Endodermal cell (in vitro differentiated cells): ENCODE results near the gene KLF16. TPM values are rescaled to one million over a fixed set of nuclear protein-coding genes. Genes with fewer than 3 reads are reported as not detected.

Source experiments
- DNase-seq: peaks from one replicate; pipeline ENCODE4 v3.0.0-alpha.2; 2017
- H3K27ac ChIP-seq: 2 replicates; pipeline ENCODE4 v1.5.1; 2013; ENCODE audit warnings: mild to moderate bottlenecking, low read depth, low read length, moderate library complexity
- H3K27me3 ChIP-seq: 2 replicates; pipeline ENCODE4 v1.6.1; 2013; ENCODE audit warnings: mild to moderate bottlenecking, low read length, moderate library complexity; ENCODE audit not compliant: insufficient read depth, control insufficient read depth, poor library complexity, severe bottlenecking
- H3K36me3 ChIP-seq: 2 replicates; pipeline ENCODE4 v1.7.0; 2013; ENCODE audit warnings: mild to moderate bottlenecking, low read length, moderate library complexity; ENCODE audit not compliant: control insufficient read depth, insufficient read depth
- H3K4me1 ChIP-seq: one replicate; pipeline ENCODE4 v1.7.0; 2013; ENCODE audit warnings: low read length; ENCODE audit not compliant: control insufficient read depth, insufficient read depth
- H3K4me3 ChIP-seq: 2 replicates; pipeline ENCODE4 v1.5.1; 2013; ENCODE audit warnings: mild to moderate bottlenecking, low read length, moderate library complexity
- H3K9ac ChIP-seq: 2 replicates; pipeline ENCODE4 v1.6.1; 2013; ENCODE audit warnings: mild to moderate bottlenecking, low read length, moderate library complexity; ENCODE audit not compliant: poor library complexity, severe bottlenecking; ENCODE audit errors: extremely low read depth
- H3K9me3 ChIP-seq: 2 replicates; pipeline ENCODE4 v1.6.1; 2013; ENCODE audit warnings: mild to moderate bottlenecking, low read length, moderate library complexity; ENCODE audit not compliant: control insufficient read depth
- H3K27ac Mint-ChIP-seq: 2 replicates; pipeline ENCODE4 v1.8.0; 2020; ENCODE audit warnings: mixed read lengths
- H3K27me3 Mint-ChIP-seq: 2 replicates; pipeline ENCODE4 v1.8.0; 2021; ENCODE audit warnings: mild to moderate bottlenecking, mixed read lengths; ENCODE audit not compliant: insufficient read depth
- H3K36me3 Mint-ChIP-seq: 2 replicates; pipeline ENCODE4 v1.8.0; 2020; ENCODE audit warnings: low read depth, mixed read lengths
- H3K4me1 Mint-ChIP-seq: 2 replicates; pipeline ENCODE4 v1.8.0; 2020; ENCODE audit warnings: mixed read lengths
- H3K4me3 Mint-ChIP-seq: 2 replicates; pipeline ENCODE4 v1.8.0; 2020; ENCODE audit warnings: mild to moderate bottlenecking, moderate library complexity, mixed read lengths
- H3K9me3 Mint-ChIP-seq: 2 replicates; pipeline ENCODE4 v1.8.0; 2020; ENCODE audit warnings: mild to moderate bottlenecking, mixed read lengths
- CTCF ChIP-seq: fragments of 200-600 bp; sonication (generic); conservative IDR thresholded peaks from 2 replicates; pipeline ENCODE4 v1.5.0; 2021; ENCODE audit warnings: antibody characterized with exemption, mild to moderate bottlenecking
- WGBS, 2 experiments: methylation state at CpG; one replicate each; pipeline versions ENCODE4 v1.1.5 to v1.1.7; 2013; ENCODE audit warnings: missing lambda C conversion rate in 2 of 2, mixed read lengths in 1 of 2; ENCODE audit not compliant: insufficient coverage in 1 of 2, insufficient read length in 1 of 2; 5-methylcytosine and 5-hydroxymethylcytosine counted together
- total RNA-seq, 2 donors: library from RNA; stranded (reverse); fragmentation: NEBNext Ultra II Directional in 1 of 2; extraction: Animal tissue kit (Norgen Biotek cat#: 25700) in 1 of 2; gene quantifications; 2 replicates in 1 of 2; 3 replicates in 1 of 2; pipeline ENCODE4 v1.2.1, GENCODE V29; 2021

KLF16 gene
- total RNA-seq, 2 donors from 2014 or later = 39.0 to 42.9 TPM

- DNase-seq = peak; percentile 79
- 23% methylated on average over 7 to 32 of the region's 32 CpGs for WGBS, 2 experiments
- peak overlapping the region; percentile 85 for H3K4me3 Mint-ChIP-seq
- no peak overlapping the region for H3K27ac Mint-ChIP-seq
- no peaks in the 10 kb centered on the region for H3K9me3 ChIP-seq
- no peaks in the 10 kb centered on the region for H3K9me3 Mint-ChIP-seq
- H3K36me3 ChIP-seq = no peaks in the 10 kb centered on the region
- H3K36me3 Mint-ChIP-seq = no peaks in the 10 kb centered on the region
- H3K27me3 ChIP-seq = no peaks in the 10 kb centered on the region
- H3K27ac ChIP-seq = no peak overlapping the region
- peaks cover 25% of the 10 kb centered on the region for H3K4me1 ChIP-seq
- H3K4me1 Mint-ChIP-seq = peaks cover 27% of the 10 kb centered on the region
- H3K9ac ChIP-seq = peak overlapping the region; percentile 64
- peak overlapping the region; percentile 89 for H3K4me3 ChIP-seq
- TF ChIP-seq CTCF = no peak
- peaks cover 7% of the 10 kb centered on the region for H3K27me3 Mint-ChIP-seq
Measured at GRCh38 chr19:1860042-1860775, 3.2 kb downstream of the KLF16 start.

- peaks cover 34% of the 10 kb centered on the region for H3K4me1 Mint-ChIP-seq
- H3K4me1 ChIP-seq = peaks cover 28% of the 10 kb centered on the region
Measured at GRCh38 chr19:1859331-1859781, 4.0 kb downstream of the KLF16 start.

GRCh38 chr19:1858412-1859081 lies 4.8 kb downstream of the KLF16 start:
- peaks cover 28% of the 10 kb centered on the region for H3K4me1 ChIP-seq
- 82 to 100% methylated on average over 3 to 8 of the region's 10 CpGs for WGBS, 2 experiments
- peaks cover 34% of the 10 kb centered on the region for H3K4me1 Mint-ChIP-seq
- H3K9ac ChIP-seq = no peak overlapping the region
- peak overlapping the region; percentile 12 for H3K4me3 Mint-ChIP-seq
- H3K36me3 ChIP-seq = peaks cover 3% of the 10 kb centered on the region
- H3K27me3 ChIP-seq = no peaks in the 10 kb centered on the region
- no peak for DNase-seq
- H3K36me3 Mint-ChIP-seq = no peaks in the 10 kb centered on the region
- H3K27ac Mint-ChIP-seq = no peak overlapping the region
- no peak overlapping the region for H3K27ac ChIP-seq
- peaks cover 7% of the 10 kb centered on the region for H3K27me3 Mint-ChIP-seq
- H3K9me3 Mint-ChIP-seq = no peaks in the 10 kb centered on the region
- no peaks in the 10 kb centered on the region for H3K9me3 ChIP-seq
- peak overlapping the region; percentile 65 for H3K4me3 ChIP-seq
- no peak for TF ChIP-seq CTCF

More at GRCh38 chr19:1859331-1859781, 4.0 kb downstream of the KLF16 start:
- no peaks in the 10 kb centered on the region for H3K36me3 ChIP-seq
- peak overlapping the region; percentile 65 for H3K4me3 ChIP-seq
- Mint-ChIP-seq H3K36me3 (no peaks in the 10 kb centered on the region), H3K27me3 (peaks cover 7% of the 10 kb centered on the region), H3K27ac (peak overlapping the region; percentile 74), H3K4me3 (peak overlapping the region; percentile 52), H3K9me3 (no peaks in the 10 kb centered on the region)
- no peak overlapping the region for H3K27ac ChIP-seq
- H3K9ac ChIP-seq = peak overlapping the region; percentile 64
- TF ChIP-seq CTCF = peak; percentile 39
- H3K27me3 ChIP-seq = no peaks in the 10 kb centered on the region
- WGBS, 2 experiments = 19 to 28% methylated on average over 8 to 18 of the region's 18 CpGs
- peak; percentile 83 for DNase-seq
- H3K9me3 ChIP-seq = no peaks in the 10 kb centered on the region
